Adrenal gland (tissue), 12 donors: ENCODE data around the gene PTK7. TPM values are rescaled to one million over a fixed set of nuclear protein-coding genes. Genes with fewer than 3 reads are reported as not detected.

Source experiments
- DNase-seq, 7 donors: peaks; one replicate each; pipeline ENCODE4 v3.0.0-alpha.2; 2019 to 2020
- H3K27ac ChIP-seq, 5 donors: fragments of 200-600 bp; sonication (generic) in 4 of 5; 1 replicate in 3 of 5; 2 replicates in 2 of 5; pipeline versions ENCODE4 v1.5.1 to v1.8.0; 2016 to 2020; ENCODE audit warnings: mild to moderate bottlenecking in 1 of 5
- H3K27me3 ChIP-seq: fragments of 200-600 bp; 2 replicates; pipeline ENCODE4 v1.8.0; 2021
- H3K36me3 ChIP-seq, 2 donors: fragments of 200-600 bp; replicated peaks in 1 of 2; 1 replicate in 1 of 2; 2 replicates in 1 of 2; pipeline versions ENCODE4 v1.5.1 to v1.8.0; 2018 to 2022
- H3K4me1 ChIP-seq, 2 donors: fragments of 200-600 bp; replicated peaks in 1 of 2; 1 replicate in 1 of 2; 2 replicates in 1 of 2; pipeline versions ENCODE4 v1.5.1 to v1.8.0; 2018 to 2021
- H3K4me3 ChIP-seq, 4 donors: fragments of 200-600 bp; sonication (generic) in 3 of 4; one replicate each; pipeline ENCODE4 v1.5.1; 2016 to 2018
- H3K9me3 ChIP-seq, 3 donors: fragments of 200-600 bp; sonication (generic) in 1 of 3; replicated peaks in 1 of 3; 1 replicate in 2 of 3; 2 replicates in 1 of 3; pipeline versions ENCODE4 v1.5.1 to v1.8.0; 2016 to 2021
- CTCF ChIP-seq, 6 experiments: fragments of 450-650 bp in 4 of 6; fragments of 200-600 bp in 2 of 6; sonication (generic) in 1 of 6; IDR thresholded peaks; 1 replicate in 5 of 6; 2 replicates in 1 of 6; pipeline versions ENCODE4 v1.5.1 to v1.8.0; 2016 to 2021; ENCODE audit warnings: antibody characterized with exemption in 6 of 6, mild to moderate bottlenecking in 2 of 6, moderate library complexity in 1 of 6
- POLR2A ChIP-seq, 2 donors: fragments of 450-650 bp; IDR thresholded peaks; one replicate each; pipeline ENCODE4 v1.6.1; 2017; ENCODE audit warnings: antibody characterized with exemption in 2 of 2, mild to moderate bottlenecking in 2 of 2, moderate library complexity in 1 of 2
- WGBS, 4 donors: extraction: QIAGEN DNeasy Blood & Tissue Kit in 2 of 4; methylation state at CpG; one replicate each; pipeline versions ENCODE4 v1.1.5 to v1.1.7; 2013 to 2017; 5-methylcytosine and 5-hydroxymethylcytosine counted together
- intact Hi-C, 2 donors: fragments of 100-400 bp; cut with DNase I; formaldehyde crosslinking; loops; one replicate each; pipeline versions ENCODE4 v1.14.1 to v1.15.0; 2022 to 2023
- polyA plus RNA-seq, 3 donors: library from polyadenylated mRNA; stranded (reverse); fragments of 200-250 nt in 2 of 3; fragments of 350-450 nt in 1 of 3; fragmentation: Illumina TruSeq in 1 of 3; extraction: RNeasy Lipid Tissue Mini Kit (QIAGEN cat#74804) in 1 of 3; gene quantifications; one replicate each; pipeline ENCODE4 v1.2.3, GENCODE V29; 2013 to 2014
- total RNA-seq, 9 donors: library from RNA; depleted of rRNA in 4 of 9; stranded (reverse); fragments of >200 nt in 4 of 9; fragments of 120-200 nt in 1 of 9; fragmentation: NEBNext Ultra II Directional in 1 of 9; extraction: Animal tissue kit (Norgen Biotek cat#: 25700) in 1 of 9; gene quantifications; one replicate each; pipeline versions ENCODE4 v1.1.0 to v1.2.4, GENCODE V29; 2013 to 2023
- donor health status: healthy with polysubstance abuse.
- donor health status: Bipolar disorder and iron deficiency.
- donor health status: DM: yes; HTN: yes; CAD: no.
- donor health status: DM: no; HTN: no; CAD: no.
- donor health status: DM: no; HTN: no; CAD: no.
- donor health status: DM: yes; HTN: yes; CAD: no.

Gene PTK7
- total and polyA plus RNA-seq, 12 donors = 2.8 to 16.7 (median 8.2) TPM

- H3K4me1 ChIP-seq = peaks cover 27 to 39% of the 10 kb centered on the region in 2 donors
- peaks cover 0 to 14% of the 10 kb centered on the region in 2 donors for H3K36me3 ChIP-seq
- peak in 4 of 6 experiments; percentile 15 to 89 (median 78) for TF ChIP-seq CTCF (IDR thresholded peaks at IDR 0.05)
- TF ChIP-seq POLR2A (IDR thresholded peaks at IDR 0.05) = peak; percentile 76 to 78
- DNase-seq = peak; percentile 99 to 100 (median 100)
- H3K27me3 ChIP-seq = no peaks in the 10 kb centered on the region
- H3K9me3 ChIP-seq = no peaks in the 10 kb centered on the region
- H3K4me3 ChIP-seq = peak within 1 kb of the TSS; percentile 71 to 96 (median 76)
- peak within 1 kb of the TSS; percentile 28 to 96 (median 94) for H3K27ac ChIP-seq
- 0 to 1% (median 0%) methylated on average over 13 to 83 of the region's 83 CpGs for WGBS, 4 donors
- intact Hi-C loops = no loop called here
These were observed 95.0 kb downstream of the PTK7 start, which contains the start of gene SRF for GRCh38 chr6:43170931-43171706. Gene SRF (plus strand): TSS chr6:43171269. CDS start chr6:43171657, 388 bp downstream.

GRCh38 chr6:43171707-43172103, 95.6 kb downstream of the PTK7 start:
- H3K36me3 ChIP-seq = peaks cover 0 to 20% of the 10 kb centered on the region in 2 donors
- DNase-seq = peak in 4 of 7 donors; percentile 27 to 58 (median 41)
- H3K9me3 ChIP-seq = no peaks in the 10 kb centered on the region
- TF ChIP-seq CTCF (IDR thresholded peaks at IDR 0.05) (no peak), POLR2A (IDR thresholded peaks at IDR 0.05) (no peak)
- H3K27me3 ChIP-seq = no peaks in the 10 kb centered on the region
- WGBS, 4 donors = 0 to 1% (median 0%) methylated on average over 10 to 57 of the region's 57 CpGs
- intact Hi-C loops = no loop called here
- peaks cover 27 to 39% of the 10 kb centered on the region in 2 donors for H3K4me1 ChIP-seq
- peak overlapping the region; percentile 28 to 96 (median 94) for H3K27ac ChIP-seq
- H3K4me3 ChIP-seq = peak overlapping the region; percentile 71 to 96 (median 76)

GRCh38 chr6:43172104-43173007, 96.2 kb downstream of the PTK7 start:
- Histone ChIP-seq H3K27ac (peak overlapping the region; percentile 28 to 96 (median 94)), H3K9me3 (no peaks in the 10 kb centered on the region), H3K4me1 (peaks cover 27 to 39% of the 10 kb centered on the region in 2 donors), H3K36me3 (peaks cover 0 to 27% of the 10 kb centered on the region in 2 donors), H3K4me3 (peak overlapping the region; percentile 71 to 96 (median 76)), H3K27me3 (no peaks in the 10 kb centered on the region)
- WGBS, 4 donors = 1 to 3% (median 2%) methylated on average over 38 to 46 of the region's 46 CpGs
- intact Hi-C loops = no loop called here
- TF ChIP-seq POLR2A (IDR thresholded peaks at IDR 0.05) (peak in 1 of 2 donors; percentile 12), CTCF (IDR thresholded peaks at IDR 0.05) (no peak)
- DNase-seq = peak; percentile 39 to 74 (median 58)
